GM19193 (cell line): ENCODE results near the gene COA7.

Experiments used
- POLR2A ChIP-seq: IDR thresholded peaks from 4 replicates; pipeline ENCODE4 v1.6.1; 2011; ENCODE audit not compliant: insufficient read depth, insufficient read length; ENCODE audit errors: extremely low read depth

Gene COA7

DNA sequence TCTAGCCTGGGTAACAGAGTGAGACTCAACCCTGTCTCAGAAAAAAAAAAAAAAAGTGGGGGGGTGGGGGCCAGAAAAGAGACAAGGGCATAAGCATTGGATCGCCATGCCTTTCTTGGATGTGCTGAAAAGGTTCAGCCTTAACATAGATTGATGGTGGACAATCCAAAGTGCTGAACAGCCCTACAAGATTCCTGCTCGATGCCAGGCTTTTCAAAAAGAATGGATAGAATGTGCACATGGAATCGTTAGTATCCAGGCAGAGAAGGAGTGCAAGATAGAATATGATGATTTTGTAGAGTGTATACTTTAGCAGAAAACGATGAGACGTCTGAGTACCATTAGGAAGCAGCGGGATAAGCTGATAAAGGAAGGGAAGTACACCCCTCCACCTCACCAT, 10.9 kb upstream of the COA7 start:
- no peak for TF ChIP-seq POLR2A

DNA sequence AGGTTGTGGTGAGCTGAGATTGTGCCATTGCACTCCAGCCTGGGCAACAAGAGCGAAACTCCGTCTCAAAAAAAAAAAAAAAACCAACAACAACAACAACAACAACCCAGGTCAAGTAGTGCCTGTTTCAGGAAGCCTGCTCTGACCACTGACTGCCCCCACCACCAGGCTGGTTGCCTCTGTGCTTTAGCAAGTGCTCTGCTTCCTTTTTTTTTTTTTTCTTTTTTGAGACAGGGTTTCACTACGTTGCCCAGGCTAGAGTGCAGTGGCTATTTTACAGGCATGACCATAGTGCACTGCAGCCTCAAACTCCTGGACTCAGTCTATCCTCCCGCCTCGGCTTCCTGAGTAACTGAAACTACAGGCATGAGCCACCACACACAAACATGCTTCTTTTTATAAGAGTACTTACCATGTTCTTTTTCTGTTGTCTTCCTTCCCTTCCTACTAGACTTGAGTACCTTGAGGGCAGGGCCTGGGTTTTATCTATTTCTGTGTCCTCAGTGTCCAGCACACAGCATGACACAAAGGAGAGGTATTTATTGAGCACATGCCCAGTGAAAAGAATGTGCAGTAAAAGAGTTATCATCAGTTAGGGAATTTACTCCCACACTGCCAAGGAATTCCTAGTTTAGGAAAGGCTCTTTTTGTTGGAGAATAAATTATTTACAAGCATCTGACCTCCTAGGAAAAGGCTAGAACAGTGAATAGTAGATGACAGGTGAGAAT, 9.9 kb upstream of the COA7 start:
- TF ChIP-seq POLR2A, result no peak

- TF ChIP-seq POLR2A, result no peak
These were observed 9.1 kb upstream of the COA7 start for GRCh38 chr1:52706941-52707926.

GRCh38 chr1:52706136-52706670, 8.1 kb upstream of the COA7 start:
- no peak for TF ChIP-seq POLR2A

- no peak for TF ChIP-seq POLR2A
These were observed 5.0 kb upstream of the COA7 start for GRCh38 chr1:52702886-52703787.

DNA sequence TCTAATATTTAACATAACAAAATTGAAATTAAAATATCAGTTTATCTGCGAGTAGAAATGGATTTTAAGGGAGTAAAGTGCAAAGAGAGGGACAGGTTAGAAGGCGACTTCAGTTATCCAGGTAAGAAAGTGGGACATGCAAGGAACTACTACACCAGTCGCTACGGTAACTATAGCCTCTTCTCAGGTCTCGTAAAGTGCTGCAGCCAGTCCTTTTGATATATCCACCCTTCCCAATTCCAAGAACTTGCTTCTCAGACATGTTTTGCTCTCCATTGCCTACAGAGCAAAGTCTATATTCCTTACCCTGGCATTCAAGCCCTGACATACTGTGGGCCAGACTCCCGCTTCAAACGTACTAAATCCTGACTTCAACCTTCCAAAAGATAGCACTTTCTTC, 2.5 kb downstream of the COA7 start:
- TF ChIP-seq POLR2A, result no peak

DNA sequence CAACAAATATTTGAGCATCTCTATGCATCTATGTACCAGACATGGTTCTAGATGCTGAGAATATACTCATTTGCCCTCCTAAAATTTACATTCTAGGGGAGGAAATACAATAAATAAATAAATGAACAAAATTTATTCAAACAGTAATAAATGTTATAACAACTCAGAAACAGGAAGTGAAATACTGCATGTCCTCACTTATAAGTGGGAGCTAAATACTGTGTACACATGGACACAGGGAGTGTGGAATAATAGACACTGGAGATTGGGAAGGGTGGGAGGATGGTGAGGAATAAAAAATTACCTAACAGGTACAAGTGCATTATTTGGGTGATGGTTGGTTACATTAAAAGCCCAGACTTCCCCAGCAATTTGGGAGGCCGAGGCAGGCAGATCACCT, 4.3 kb downstream of the COA7 start:
- no peak for TF ChIP-seq POLR2A

GRCh38 chr1:52692697-52693096, 5.5 kb downstream of the COA7 start:
- TF ChIP-seq POLR2A, result no peak

DNA sequence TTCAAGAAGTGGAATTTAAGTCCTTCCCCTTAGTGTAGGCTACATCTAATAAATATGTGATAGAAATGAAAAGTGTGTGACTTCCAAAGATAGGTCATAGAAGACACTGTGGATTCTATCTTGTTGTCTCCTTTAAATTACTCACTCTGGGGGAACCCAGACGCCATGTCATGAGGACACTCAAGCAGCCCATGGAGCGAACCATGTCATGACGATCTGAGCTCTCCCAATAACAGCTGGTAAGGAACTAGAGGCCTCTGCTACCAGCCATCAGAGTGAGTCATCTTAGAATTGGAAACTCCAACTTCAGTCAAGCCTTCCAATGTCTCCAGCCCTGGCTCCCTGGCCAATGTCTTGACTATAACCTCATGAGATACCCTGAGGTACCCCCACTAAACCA, 6.3 kb downstream of the COA7 start:
- no peak for TF ChIP-seq POLR2A

DNA sequence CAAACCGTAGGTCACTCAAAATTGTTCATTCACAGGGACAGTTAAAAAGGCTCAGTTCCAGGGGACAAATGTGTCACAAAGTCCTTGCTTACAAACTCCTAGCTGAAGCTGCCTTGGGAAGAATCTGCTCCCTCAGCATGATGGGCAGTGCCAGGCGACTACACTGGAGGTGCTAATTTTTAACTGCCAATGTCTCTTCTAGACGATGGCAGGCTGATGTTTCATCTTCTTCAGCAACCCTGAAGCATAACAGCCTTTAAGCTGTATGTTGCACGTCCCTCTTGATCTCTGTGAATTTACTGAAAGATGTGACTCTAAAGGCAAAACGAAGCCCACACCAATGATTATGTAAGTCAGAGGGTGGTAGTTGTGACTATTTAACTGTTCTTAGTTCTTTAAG, 11.3 kb downstream of the COA7 start:
- TF ChIP-seq POLR2A, result no peak

DNA sequence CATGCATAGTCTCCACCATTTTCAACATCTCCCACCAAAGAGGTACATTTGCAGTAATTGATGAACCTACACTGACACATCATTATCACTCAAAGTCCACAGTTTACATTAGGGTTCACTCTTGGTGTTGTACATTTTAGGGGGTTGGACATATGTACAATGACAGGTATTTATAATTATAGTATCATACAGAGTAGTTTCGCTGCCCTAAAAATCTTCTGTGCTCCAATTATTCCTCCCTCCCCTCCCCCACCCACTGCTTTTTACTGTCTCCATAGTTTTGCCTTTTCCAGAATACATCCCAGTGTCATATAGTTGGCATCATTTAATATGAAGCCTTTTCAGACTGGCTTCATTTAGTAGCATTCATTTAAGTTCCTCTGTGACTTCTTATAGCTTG, 13.6 kb downstream of the COA7 start:
- no peak for TF ChIP-seq POLR2A

DNA sequence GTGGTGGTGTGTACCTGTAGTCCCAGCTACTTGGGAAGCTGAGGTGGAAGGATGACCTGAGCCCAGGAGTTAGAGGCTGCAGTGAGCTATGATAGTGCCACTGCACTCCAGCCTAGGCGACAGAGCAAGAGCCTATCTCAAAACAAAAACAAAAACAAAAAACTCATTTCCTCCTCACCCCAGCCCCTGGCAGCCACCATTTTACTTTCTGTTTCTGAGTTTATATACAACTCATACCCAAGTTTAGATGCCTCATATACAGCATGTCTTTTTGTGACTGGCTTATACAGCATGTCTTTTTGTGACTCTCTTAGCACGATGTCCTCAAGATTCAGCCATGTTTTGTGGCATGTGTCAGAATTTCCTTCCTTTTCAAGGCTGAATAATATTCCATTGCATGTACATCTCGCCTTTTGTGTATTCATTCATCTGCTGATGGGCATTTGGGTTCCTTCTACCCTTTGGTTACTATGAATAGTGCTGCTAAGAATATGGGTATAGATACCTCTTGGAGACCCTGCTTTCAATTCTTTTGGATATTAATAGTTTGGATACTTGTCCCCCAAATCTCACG, 14.7 kb downstream of the COA7 start:
- TF ChIP-seq POLR2A, result no peak

DNA sequence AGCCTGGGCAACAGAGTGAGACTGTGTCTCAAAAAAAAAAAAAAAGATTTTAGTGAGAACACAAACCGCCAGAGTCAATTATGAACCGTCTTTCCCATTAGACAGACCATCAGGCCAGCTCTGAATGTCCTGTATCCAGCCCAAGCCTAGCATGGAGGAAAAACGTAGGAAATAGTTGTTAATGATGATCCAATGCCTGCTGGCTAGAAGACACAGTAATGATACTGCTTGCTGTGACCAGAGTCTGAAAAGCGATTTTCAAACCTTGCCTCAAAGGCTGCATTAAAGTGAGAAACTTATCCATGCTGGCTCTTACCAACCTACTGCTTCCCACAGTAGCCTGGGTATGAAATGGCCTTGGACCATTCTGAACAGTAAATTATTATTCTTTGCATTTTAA, 17.0 kb downstream of the COA7 start:
- TF ChIP-seq POLR2A, result no peak

DNA sequence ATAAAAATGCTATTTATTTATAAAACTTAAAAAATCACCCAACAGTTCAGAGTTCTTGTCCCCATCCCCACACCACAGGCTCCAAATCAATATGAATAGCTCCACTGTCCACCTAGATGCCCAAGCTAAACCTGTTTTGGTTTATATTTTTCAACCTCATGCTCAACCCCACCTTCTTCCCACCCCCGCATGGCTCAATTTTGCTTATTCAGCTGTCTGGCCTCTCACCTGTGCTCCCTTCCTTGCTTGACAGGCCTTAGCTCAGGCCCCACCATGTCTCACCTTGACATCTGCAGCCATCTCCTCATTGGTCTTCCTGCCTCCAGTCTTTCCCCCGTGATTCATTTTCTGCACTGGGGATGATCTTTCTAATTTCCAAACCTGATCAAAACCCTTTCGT, 17.8 kb downstream of the COA7 start:
- no peak for TF ChIP-seq POLR2A
